Measurements from ENCODE around the gene SNAPC2. TPM values are rescaled to one million over a fixed set of nuclear protein-coding genes. Genes with fewer than 3 reads are reported as not detected.

Gene SNAPC2
- total and polyA plus RNA-seq, 2 donors from 2014 or later, result 18.4 to 24.3 TPM

GRCh38 chr19:7914598-7915045 is 5.5 kb upstream of the SNAPC2 start, which contains the start of gene TGFBR3L:
Gene TGFBR3L (plus strand): TSS chr19:7914830.
- H3K36me3 ChIP-seq (ENCODE audit: control insufficient read depth in 2 of 3, insufficient read depth in 3 of 3, low read length in 3 of 3), result peaks cover 0 to 10% (median 2%) of the 10 kb centered on the region in 3 donors
- TF ChIP-seq CTCF (IDR thresholded peaks at IDR 0.05; ENCODE audit: borderline replicate concordance, extremely low read depth, insufficient read depth), result no peak
- peaks cover 0 to 15% (median 0%) of the 10 kb centered on the region in 3 donors for H3K4me1 ChIP-seq (ENCODE audit: control insufficient read depth in 2 of 3, insufficient read depth in 2 of 3, low read depth in 1 of 3, low read length in 3 of 3)
- intact Hi-C loops (cut with DNase I), result no loop called here
- H3K27me3 ChIP-seq (ENCODE audit: control insufficient read depth, insufficient read depth, low read length), result peaks cover 15% of the 10 kb centered on the region
- DNase-seq (peak in 1 of 5 donors; percentile 49), FAIRE-seq (no peak)
- no peaks in the 10 kb centered on the region for H3K9me3 ChIP-seq (ENCODE audit: control insufficient read depth in 2 of 3, insufficient read depth in 1 of 3, low read length in 3 of 3)
- no peak within 1 kb of the TSS for H3K9ac ChIP-seq (ENCODE audit: low read length in 3 of 3)
- no peak within 1 kb of the TSS for H3K4me3 ChIP-seq (ENCODE audit: low read length in 3 of 3)
- H3K27ac ChIP-seq (ENCODE audit: low read depth in 2 of 2, low read length in 2 of 2), result no peak within 1 kb of the TSS

GRCh38 chr19:7915250-7916102 is 4.7 kb upstream of the SNAPC2 start:
- H3K36me3 ChIP-seq (ENCODE audit: control insufficient read depth in 2 of 3, insufficient read depth in 3 of 3, low read length in 3 of 3), result peaks cover 0 to 7% (median 2%) of the 10 kb centered on the region in 3 donors
- TF ChIP-seq CTCF (IDR thresholded peaks at IDR 0.05; ENCODE audit: borderline replicate concordance, extremely low read depth, insufficient read depth), result no peak
- no peak for FAIRE-seq
- intact Hi-C loops (cut with DNase I), result no loop called here
- peaks cover 0 to 19% (median 0%) of the 10 kb centered on the region in 3 donors for H3K4me1 ChIP-seq (ENCODE audit: control insufficient read depth in 2 of 3, insufficient read depth in 2 of 3, low read depth in 1 of 3, low read length in 3 of 3)
- peaks cover 15% of the 10 kb centered on the region for H3K27me3 ChIP-seq (ENCODE audit: control insufficient read depth, insufficient read depth, low read length)
- H3K27ac ChIP-seq (ENCODE audit: low read depth in 2 of 2, low read length in 2 of 2), result no peak overlapping the region
- no peak overlapping the region for H3K4me3 ChIP-seq (ENCODE audit: low read length in 3 of 3)
- peak in 2 of 5 donors; percentile 59 to 72 for DNase-seq
- H3K9ac ChIP-seq (ENCODE audit: low read length in 3 of 3), result no peak overlapping the region
- H3K9me3 ChIP-seq (ENCODE audit: control insufficient read depth in 2 of 3, insufficient read depth in 1 of 3, low read length in 3 of 3), result no peaks in the 10 kb centered on the region

- H3K9ac ChIP-seq (ENCODE audit: low read length in 3 of 3), result no peak overlapping the region
- DNase-seq, result peak in 3 of 5 donors; percentile 26 to 82 (median 70)
Observed at GRCh38 chr19:7916103-7916954, 3.8 kb upstream of the SNAPC2 start.

More at GRCh38 chr19:7916103-7916954, 3.8 kb upstream of the SNAPC2 start:
- Histone ChIP-seq H3K27ac (ENCODE audit: low read depth in 2 of 2, low read length in 2 of 2) (no peak overlapping the region), H3K9me3 (ENCODE audit: control insufficient read depth in 2 of 3, insufficient read depth in 1 of 3, low read length in 3 of 3) (no peaks in the 10 kb centered on the region), H3K36me3 (ENCODE audit: control insufficient read depth in 2 of 3, insufficient read depth in 3 of 3, low read length in 3 of 3) (peaks cover 0 to 4% (median 2%) of the 10 kb centered on the region in 3 donors), H3K27me3 (ENCODE audit: control insufficient read depth, insufficient read depth, low read length) (peaks cover 15% of the 10 kb centered on the region), H3K4me1 (ENCODE audit: control insufficient read depth in 2 of 3, insufficient read depth in 2 of 3, low read depth in 1 of 3, low read length in 3 of 3) (peaks cover 0 to 23% (median 4%) of the 10 kb centered on the region in 3 donors), H3K4me3 (ENCODE audit: low read length in 3 of 3) (no peak overlapping the region)
- no peak for TF ChIP-seq CTCF (IDR thresholded peaks at IDR 0.05; ENCODE audit: borderline replicate concordance, extremely low read depth, insufficient read depth)
- no peak for FAIRE-seq
- intact Hi-C loops (cut with DNase I), result no loop called here

Data from kidney (tissue), 14 donors.